HepG2 (cell line): Measurements from ENCODE around the gene LRRC4C. TPM values are rescaled to one million over a fixed set of nuclear protein-coding genes. Genes with fewer than 3 reads are reported as not detected.
A peak's percentile ranks its signal among the peaks of the same experiment; 100 is the strongest.

Source experiments
- ATAC-seq: fragments of 200-7000 bp; cut with Tn5 transposase; 3 replicates; pipeline ENCODE4 v1.9.1; 2020; ENCODE audit warnings: mild to moderate bottlenecking, moderate library complexity
- BruUV-seq: library from RNA; stranded (reverse); fragments of 400-500 nt; replicated peaks from 2 replicates; lab custom pipeline; 2021; lab: Mats Ljungman, UMichigan
- CTCF ChIA-PET: fragments of 300-600 bp; formaldehyde crosslinking; extraction: SDS; loops from one replicate; lab custom pipeline; 2021; ENCODE audit warnings: low total read pairs, inconsistent platforms, low intra/inter-chr PET ratio; lab: Yijun Ruan, JAX
- POLR2A ChIA-PET: fragments of 350-600 bp; sonication (Branson Sonifier 250); formaldehyde crosslinking; loops from one replicate; lab custom pipeline; 2020; ENCODE audit warnings: antibody characterized with exemption, inconsistent platforms; lab: Yijun Ruan, JAX
- DNase-seq: peaks from one replicate; pipeline ENCODE4 v3.0.0-alpha.2; 2015; ENCODE audit warnings: low spot score
- FAIRE-seq: peaks from 3 replicates; lab custom pipeline; 2011; peaks lifted over from hg19 to GRCh38; lab: Jason Lieb, UNC
- H2AFZ ChIP-seq: one replicate; pipeline ENCODE4 v1.6.1; 2011; ENCODE audit warnings: low read length, inconsistent platforms
- H3K27ac ChIP-seq: fragments of 300-600 bp; 3 replicates; pipeline ENCODE4 v1.8.0; 2011; ENCODE audit warnings: mixed run types, mild to moderate bottlenecking, mixed read lengths, low read length, inconsistent platforms; ENCODE audit not compliant: insufficient read depth; ENCODE audit errors: extremely low read length
- H3K27me3 ChIP-seq, 2 experiments: fragments of 200-600 bp in 1 of 2; 2 replicates in 1 of 2; 3 replicates in 1 of 2; pipeline versions ENCODE4 v1.6.0 to v1.8.0; 2011; ENCODE audit warnings: low read length in 2 of 2, mild to moderate bottlenecking in 2 of 2, moderate library complexity in 2 of 2, inconsistent platforms in 1 of 2; ENCODE audit not compliant: insufficient read depth in 2 of 2, control insufficient read depth in 1 of 2
- H3K36me3 ChIP-seq, 2 experiments: fragments of 200-600 bp in 1 of 2; replicated peaks in 1 of 2; 2 replicates in 1 of 2; 3 replicates in 1 of 2; pipeline versions ENCODE4 v1.5.1 to v1.8.0; 2011; ENCODE audit warnings: low read length in 2 of 2, inconsistent platforms in 1 of 2; ENCODE audit not compliant: insufficient read depth in 2 of 2, control insufficient read depth in 1 of 2
- H3K4me1 ChIP-seq: 2 replicates; pipeline ENCODE4 v1.5.1; 2012; ENCODE audit warnings: low read length, inconsistent platforms; ENCODE audit not compliant: insufficient read depth
- H3K4me2 ChIP-seq: 2 replicates; pipeline ENCODE4 v1.6.0; 2011; ENCODE audit warnings: low read depth, low read length, inconsistent platforms
- H3K4me3 ChIP-seq, 3 experiments: fragments of 200-600 bp in 1 of 3; sonication (generic), shearing (Covaris generic) in 1 of 3; replicated peaks in 1 of 3; 2 replicates each; pipeline ENCODE4 v1.5.1; 2011 to 2016; ENCODE audit warnings: low read length in 3 of 3, inconsistent platforms in 2 of 3, low read depth in 2 of 3, mild to moderate bottlenecking in 2 of 3, control low read depth in 1 of 3, mixed read lengths in 1 of 3; ENCODE audit not compliant: insufficient read depth in 1 of 3
- H3K79me2 ChIP-seq: one replicate; pipeline ENCODE4 v1.6.1; 2011; ENCODE audit warnings: low read length, inconsistent platforms; ENCODE audit not compliant: insufficient read depth
- H3K9ac ChIP-seq: 2 replicates; pipeline ENCODE4 v1.6.0; 2011; ENCODE audit warnings: mild to moderate bottlenecking, low read depth, low read length, inconsistent platforms; ENCODE audit not compliant: insufficient read depth
- H3K9me3 ChIP-seq: 2 replicates; pipeline ENCODE4 v1.5.1; 2012; ENCODE audit warnings: mild to moderate bottlenecking, low read length
- H4K20me1 ChIP-seq: 2 replicates; pipeline ENCODE4 v1.6.0; 2011; ENCODE audit warnings: inconsistent platforms, mild to moderate bottlenecking, low read length, moderate library complexity; ENCODE audit not compliant: insufficient read depth
- DR1 ChIP-seq: sonication (generic); formaldehyde crosslinking; IDR thresholded peaks from 2 replicates; pipeline ENCODE4 v1.8.0; 2021; ENCODE audit warnings: mild to moderate bottlenecking, missing genetic modification reagents, inconsistent platforms
- EP300 ChIP-seq, 3 experiments: sonication (generic) in 1 of 3; formaldehyde crosslinking in 1 of 3; IDR thresholded peaks; 2 replicates each; pipeline versions ENCODE4 v1.5.1 to v1.6.1; 2011 to 2020; ENCODE audit warnings: low read depth in 2 of 3, low read length in 2 of 3, borderline replicate concordance in 1 of 3, improper control_type of control experiment in 1 of 3, mild to moderate bottlenecking in 1 of 3, missing genetic modification reagents in 1 of 3, moderate library complexity in 1 of 3
- SP2 ChIP-seq: sonication (generic); formaldehyde crosslinking; IDR thresholded peaks from 2 replicates; pipeline ENCODE4 v1.5.1; 2020; ENCODE audit warnings: mild to moderate bottlenecking, missing genetic modification reagents
- STAG1 ChIP-seq: sonication (generic); formaldehyde crosslinking; IDR thresholded peaks from 2 replicates; pipeline ENCODE4 v1.4.0; 2020; ENCODE audit warnings: missing genetic modification reagents
- ZNF776 ChIP-seq: sonication (generic); formaldehyde crosslinking; IDR thresholded peaks from 2 replicates; pipeline ENCODE4 v1.4.0; 2020; ENCODE audit warnings: mild to moderate bottlenecking, missing genetic modification reagents
- WGBS: methylation state at CpG from one replicate; pipeline ENCODE4 v1.1.6; 2017; ENCODE audit warnings: low lambda C conversion rate; 5-methylcytosine and 5-hydroxymethylcytosine counted together
- in situ Hi-C: cut with HindIII; loops from 2 replicates; pipeline ENCODE4 v1.10.0; 2017; ENCODE audit warnings: low pct_unique_long_range_greater_than_20kb; ENCODE audit not compliant: extremely low pct_ligation_motif_present
- intact Hi-C: fragments of 100-400 bp; cut with micrococcal nuclease; formaldehyde crosslinking; loops from one replicate; pipeline ENCODE4 v1.10.0; 2022; ENCODE audit not compliant: unreplicated experiment
- polyA plus RNA-seq, 8 experiments: library from polyadenylated mRNA; depleted of rRNA in 3 of 8; stranded (reverse) in 7 of 8; unstranded in 1 of 8; fragments of >200 nt; fragmentation: Illumina TruSeq in 4 of 8; extraction: Trizol in 4 of 8; gene quantifications; 2 replicates each; pipeline versions ENCODE4 v1.2.1 to v1.2.3, GENCODE V29; 2011 to 2016; ENCODE audit warnings: low read depth in 4 of 8, missing spikeins in 1 of 8, mixed read lengths in 1 of 8; ENCODE audit not compliant: insufficient read depth in 1 of 8
- total RNA-seq, 5 experiments: library from RNA; depleted of rRNA; stranded (reverse); fragments of >200 nt; fragmentation: Illumina TruSeq; extraction: Trizol; gene quantifications; 2 replicates each; pipeline ENCODE4 v1.2.3, GENCODE V29; 2016; ENCODE audit warnings: low read depth in 1 of 5

LRRC4C gene
- total and polyA plus RNA-seq, 2 of the 13 experiments (the other 11 are each of a cell fraction or from before 2014, with no cell fraction given): not detected

DNA sequence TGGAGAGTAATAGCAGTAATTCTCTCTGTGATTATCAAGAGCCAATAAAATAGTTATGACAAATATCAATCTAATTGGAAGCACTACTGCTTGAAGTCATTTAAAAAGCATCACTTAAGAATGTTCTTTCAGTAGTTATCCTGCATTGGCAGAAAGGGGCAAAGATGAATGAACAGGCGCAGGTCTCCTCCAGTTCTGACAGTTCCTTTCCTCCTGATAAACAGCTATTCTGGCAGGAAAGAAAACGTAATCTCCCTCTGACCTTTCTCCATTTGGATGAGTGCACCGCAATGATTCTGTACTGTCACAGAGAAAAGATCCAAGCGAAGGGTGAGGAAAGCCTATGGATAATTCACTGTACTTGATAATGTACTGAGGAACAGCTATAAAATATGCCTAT lies 521.5 kb downstream of the LRRC4C start:
- ATAC-seq (no peak), FAIRE-seq (no peak), DNase-seq (no peak)
- Histone ChIP-seq H2AFZ (no peak overlapping the region), H3K27ac (no peak overlapping the region), H3K4me2 (no peak overlapping the region), H3K79me2 (no peaks in the 10 kb centered on the region), H3K36me3 (no peaks in the 10 kb centered on the region), H3K27me3 (no peaks in the 10 kb centered on the region), H3K4me1 (no peaks in the 10 kb centered on the region), H3K4me3 (no peak overlapping the region), H4K20me1 (no peaks in the 10 kb centered on the region), H3K9me3 (peaks cover 23% of the 10 kb centered on the region; the same call in 1 of the 2 replicates), H3K9ac (no peak overlapping the region)
- WGBS: 3% methylated on average over 4 of the region's 4 CpGs
- ChIA-PET POLR2A (no interaction called here), CTCF (no interaction called here)
- in situ Hi-C loops: no loop called here
- BruUV-seq: no TSS peak
- TF ChIP-seq EP300 (IDR thresholded peaks at IDR 0.05; ENCODE audit: low read depth in 2 of 2, low read length in 2 of 2): no peak
- no peak for TF ChIP-seq EP300 (CRISPR knock-in tag; IDR thresholded peaks at IDR 0.05; ENCODE audit: borderline replicate concordance)
- no peak for TF ChIP-seq SP2 (CRISPR knock-in tag)
- no peak for TF ChIP-seq DR1 (CRISPR knock-in tag)
- intact Hi-C loops: no loop called here

DNA sequence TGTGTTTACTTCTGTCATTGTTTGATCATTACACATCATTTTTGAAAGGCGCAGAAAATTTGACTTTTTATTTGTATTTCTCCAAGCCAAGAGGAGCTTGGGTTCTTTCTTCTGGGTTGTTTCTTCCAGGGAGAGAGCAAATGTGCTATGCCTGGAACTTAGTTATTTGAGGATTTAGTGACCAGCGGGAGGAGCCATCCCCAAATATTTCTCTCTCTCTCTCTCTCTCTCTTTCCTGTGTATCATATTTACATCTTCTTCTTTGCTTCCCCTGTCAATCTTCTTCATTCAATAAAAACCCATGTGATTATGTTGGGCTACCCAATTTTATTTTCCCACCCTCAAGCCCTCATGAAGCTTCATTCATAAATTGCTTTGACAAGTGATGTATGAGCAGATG lies 534.5 kb downstream of the LRRC4C start:
- H3K4me1 ChIP-seq: no peaks in the 10 kb centered on the region
- DNase-seq: no peak
- WGBS: 0% methylated on average over 2 of the region's 2 CpGs
- intact Hi-C loops (no loop called here), in situ Hi-C loops (no loop called here)
- no peaks in the 10 kb centered on the region for H3K79me2 ChIP-seq
- BruUV-seq: no TSS peak
- ChIA-PET CTCF (no interaction called here), POLR2A (no interaction called here)
- H3K9me3 ChIP-seq: peaks cover 5% of the 10 kb centered on the region; the same call in 1 of the 2 replicates
- H3K4me2 ChIP-seq: no peak overlapping the region
- no peak overlapping the region for H3K9ac ChIP-seq
- H4K20me1 ChIP-seq: no peaks in the 10 kb centered on the region
- no peak overlapping the region for H3K27ac ChIP-seq
- no peaks in the 10 kb centered on the region for H3K36me3 ChIP-seq
- FAIRE-seq: no peak
- no peak overlapping the region for H3K4me3 ChIP-seq
- H2AFZ ChIP-seq: no peak overlapping the region
- no peak for TF ChIP-seq ZNF776 (CRISPR knock-in tag)
- TF ChIP-seq STAG1 (CRISPR knock-in tag): peak; percentile 22; the same call in 1 of the 2 replicates
- no peaks in the 10 kb centered on the region for H3K27me3 ChIP-seq
- ATAC-seq: no peak
